ENCODE results near the gene WAS.

- TF ChIP-seq RAD21 (IDR thresholded peaks at IDR 0.05 in 1 of 2, conservative IDR thresholded peaks at IDR 0.05 in 1 of 2; ENCODE audit: low read depth in 2 of 2, low read length in 2 of 2) (no peak), ATF3 (IDR thresholded peaks at IDR 0.05; ENCODE audit: insufficient read depth, low read depth, low read length) (no peak), CTCF (IDR thresholded peaks at IDR 0.05; ENCODE audit: control extremely low read depth in 1 of 3, insufficient read depth in 1 of 3, low read depth in 1 of 3, low read length in 3 of 3) (no peak), EZH2 (IDR thresholded peaks at IDR 0.05; ENCODE audit: low read depth, low read length, severe bottlenecking) (no peak), TEAD4 (IDR thresholded peaks at IDR 0.05; ENCODE audit: low read depth, low read length) (no peak), TAF1 (IDR thresholded peaks at IDR 0.05; ENCODE audit: low read depth, low read length) (no peak), CHD2 (IDR thresholded peaks at IDR 0.05; ENCODE audit: low read length) (no peak)
These were observed 12.3 kb downstream of the WAS start for GRCh38 chrX:48695925-48696300.

Measured in H1 (cell line).